Measurements from ENCODE around the gene UGT1A9.

DNA sequence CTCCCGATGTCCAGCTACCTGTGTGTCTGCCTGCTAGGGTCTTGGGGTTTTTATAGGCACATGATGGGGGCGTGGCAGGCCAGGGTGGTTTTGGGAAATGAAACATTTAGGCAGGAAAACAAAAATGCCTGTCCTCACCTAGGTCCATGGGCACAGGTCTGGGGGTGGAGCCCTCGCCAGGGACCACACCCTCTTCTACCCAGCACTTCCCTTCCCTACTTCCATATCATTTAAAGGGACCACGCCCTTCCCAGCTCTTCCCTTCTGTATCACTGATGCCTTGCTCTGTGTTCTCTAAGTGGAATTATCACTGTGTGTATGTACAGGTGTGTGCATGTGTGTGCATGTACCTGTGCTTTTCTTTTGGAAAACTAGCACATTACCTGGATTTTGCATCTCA lies 94.7 kb downstream of the UGT1A9 start:
- TF ChIP-seq, protein P1, sequence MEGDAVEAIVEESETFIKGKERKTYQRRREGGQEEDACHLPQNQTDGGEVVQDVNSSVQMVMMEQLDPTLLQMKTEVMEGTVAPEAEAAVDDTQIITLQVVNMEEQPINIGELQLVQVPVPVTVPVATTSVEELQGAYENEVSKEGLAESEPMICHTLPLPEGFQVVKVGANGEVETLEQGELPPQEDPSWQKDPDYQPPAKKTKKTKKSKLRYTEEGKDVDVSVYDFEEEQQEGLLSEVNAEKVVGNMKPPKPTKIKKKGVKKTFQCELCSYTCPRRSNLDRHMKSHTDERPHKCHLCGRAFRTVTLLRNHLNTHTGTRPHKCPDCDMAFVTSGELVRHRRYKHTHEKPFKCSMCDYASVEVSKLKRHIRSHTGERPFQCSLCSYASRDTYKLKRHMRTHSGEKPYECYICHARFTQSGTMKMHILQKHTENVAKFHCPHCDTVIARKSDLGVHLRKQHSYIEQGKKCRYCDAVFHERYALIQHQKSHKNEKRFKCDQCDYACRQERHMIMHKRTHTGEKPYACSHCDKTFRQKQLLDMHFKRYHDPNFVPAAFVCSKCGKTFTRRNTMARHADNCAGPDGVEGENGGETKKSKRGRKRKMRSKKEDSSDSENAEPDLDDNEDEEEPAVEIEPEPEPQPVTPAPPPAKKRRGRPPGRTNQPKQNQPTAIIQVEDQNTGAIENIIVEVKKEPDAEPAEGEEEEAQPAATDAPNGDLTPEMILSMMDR (IDR thresholded peaks at IDR 0.05): no peak
- no peak for TF ChIP-seq POLR2A (IDR thresholded peaks at IDR 0.05)
- TF ChIP-seq POLR2AphosphoS5 (IDR thresholded peaks at IDR 0.05): no peak
